ENCODE results near the gene RBM20. TPM values are rescaled to one million over a fixed set of nuclear protein-coding genes. Genes with fewer than 3 reads are reported as not detected.

The RBM20 gene
- total and polyA plus RNA-seq, 2 experiments from 2014 or later = 0.05 to 0.17 TPM

GRCh38 chr10:110873951-110874350, 229.8 kb downstream of the RBM20 start (continued):
- TF ChIP-seq, protein P1, sequence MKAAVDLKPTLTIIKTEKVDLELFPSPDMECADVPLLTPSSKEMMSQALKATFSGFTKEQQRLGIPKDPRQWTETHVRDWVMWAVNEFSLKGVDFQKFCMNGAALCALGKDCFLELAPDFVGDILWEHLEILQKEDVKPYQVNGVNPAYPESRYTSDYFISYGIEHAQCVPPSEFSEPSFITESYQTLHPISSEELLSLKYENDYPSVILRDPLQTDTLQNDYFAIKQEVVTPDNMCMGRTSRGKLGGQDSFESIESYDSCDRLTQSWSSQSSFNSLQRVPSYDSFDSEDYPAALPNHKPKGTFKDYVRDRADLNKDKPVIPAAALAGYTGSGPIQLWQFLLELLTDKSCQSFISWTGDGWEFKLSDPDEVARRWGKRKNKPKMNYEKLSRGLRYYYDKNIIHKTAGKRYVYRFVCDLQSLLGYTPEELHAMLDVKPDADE (IDR thresholded peaks at IDR 0.05) = no peak

DNA sequence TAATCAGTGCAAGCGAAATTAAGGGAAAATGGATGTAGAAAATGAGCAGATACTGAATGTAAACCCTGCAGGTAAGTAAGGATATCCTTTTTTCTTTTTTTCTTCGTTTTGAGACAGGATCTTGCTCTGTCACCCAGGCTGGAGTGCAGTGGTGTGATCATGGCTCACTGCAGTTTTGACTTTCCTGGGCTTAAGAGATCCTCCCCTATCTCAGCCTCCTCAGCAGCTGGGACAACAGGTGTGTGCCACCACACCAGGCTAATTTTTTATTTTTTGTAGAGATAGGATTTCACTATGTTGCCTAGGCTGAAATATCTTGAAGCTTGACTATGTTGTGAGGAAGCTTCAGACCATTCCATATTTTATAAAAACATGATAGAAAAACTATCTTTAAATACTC, 231.9 kb downstream of the RBM20 start:
- no peaks in the 10 kb centered on the region for H3K36me3 ChIP-seq (ENCODE audit: insufficient read depth)
- no peak overlapping the region for H3K27ac ChIP-seq (ENCODE audit: low read depth)
- no peaks in the 10 kb centered on the region for H4K20me1 ChIP-seq (replicated peaks; ENCODE audit: insufficient read depth)
- H3K9me3 Mint-ChIP-seq = no peaks in the 10 kb centered on the region
- H3K27ac Mint-ChIP-seq = no peak overlapping the region
- no peak overlapping the region for H3K4me3 ChIP-seq
- H3K4me2 ChIP-seq = no peak overlapping the region
- no peaks in the 10 kb centered on the region for H3K27me3 ChIP-seq (ENCODE audit: insufficient read depth)
- no peak overlapping the region for H3K4me3 Mint-ChIP-seq
- H3K79me2 ChIP-seq (replicated peaks; ENCODE audit: insufficient read depth) = peaks cover 13% of the 10 kb centered on the region
- no peak for DNase-seq (ENCODE audit: low spot score)
- H3K9me2 ChIP-seq (ENCODE audit: insufficient read depth) = no peaks in the 10 kb centered on the region
- H3K36me3 Mint-ChIP-seq (ENCODE audit: low read depth) = no peaks in the 10 kb centered on the region
- H3K27me3 Mint-ChIP-seq (ENCODE audit: insufficient read depth, low read depth, poor library complexity) = peaks cover 2% of the 10 kb centered on the region
- H3F3A ChIP-seq (replicated peaks; ENCODE audit: low read depth) = no peaks in the 10 kb centered on the region
- peaks cover 10% of the 10 kb centered on the region; the same call in 2 of the 3 replicates for H3K4me1 Mint-ChIP-seq
- peaks cover 15% of the 10 kb centered on the region for H3K4me1 ChIP-seq (ENCODE audit: insufficient read depth)
- no peak for ATAC-seq
- no peak overlapping the region for H2AFZ ChIP-seq
- TF ChIP-seq NANOG (IDR thresholded peaks at IDR 0.05; ENCODE audit: borderline replicate concordance) (no peak), STAT1 (IDR thresholded peaks at IDR 0.05; ENCODE audit: unreplicated experiment) (no peak), ZNF331 (CRISPR knock-in tag; IDR thresholded peaks at IDR 0.05; ENCODE audit: low read depth) (no peak), CREB1 (CRISPR knock-in tag; IDR thresholded peaks at IDR 0.05; ENCODE audit: low read depth) (no peak), EZH2phosphoT487 (IDR thresholded peaks at IDR 0.05; ENCODE audit: unreplicated experiment) (no peak), JUNB (IDR thresholded peaks at IDR 0.05; ENCODE audit: unreplicated experiment) (no peak), POLR2AphosphoS5 (IDR thresholded peaks at IDR 0.05; ENCODE audit: low read depth) (no peak), EZH2 (IDR thresholded peaks at IDR 0.05; ENCODE audit: low read depth, unreplicated experiment) (no peak), ZNF114 (CRISPR knock-in tag; IDR thresholded peaks at IDR 0.05) (no peak)
- TF ChIP-seq, protein P1 (IDR thresholded peaks at IDR 0.05) = no peak
- TF ChIP-seq, protein P2, sequence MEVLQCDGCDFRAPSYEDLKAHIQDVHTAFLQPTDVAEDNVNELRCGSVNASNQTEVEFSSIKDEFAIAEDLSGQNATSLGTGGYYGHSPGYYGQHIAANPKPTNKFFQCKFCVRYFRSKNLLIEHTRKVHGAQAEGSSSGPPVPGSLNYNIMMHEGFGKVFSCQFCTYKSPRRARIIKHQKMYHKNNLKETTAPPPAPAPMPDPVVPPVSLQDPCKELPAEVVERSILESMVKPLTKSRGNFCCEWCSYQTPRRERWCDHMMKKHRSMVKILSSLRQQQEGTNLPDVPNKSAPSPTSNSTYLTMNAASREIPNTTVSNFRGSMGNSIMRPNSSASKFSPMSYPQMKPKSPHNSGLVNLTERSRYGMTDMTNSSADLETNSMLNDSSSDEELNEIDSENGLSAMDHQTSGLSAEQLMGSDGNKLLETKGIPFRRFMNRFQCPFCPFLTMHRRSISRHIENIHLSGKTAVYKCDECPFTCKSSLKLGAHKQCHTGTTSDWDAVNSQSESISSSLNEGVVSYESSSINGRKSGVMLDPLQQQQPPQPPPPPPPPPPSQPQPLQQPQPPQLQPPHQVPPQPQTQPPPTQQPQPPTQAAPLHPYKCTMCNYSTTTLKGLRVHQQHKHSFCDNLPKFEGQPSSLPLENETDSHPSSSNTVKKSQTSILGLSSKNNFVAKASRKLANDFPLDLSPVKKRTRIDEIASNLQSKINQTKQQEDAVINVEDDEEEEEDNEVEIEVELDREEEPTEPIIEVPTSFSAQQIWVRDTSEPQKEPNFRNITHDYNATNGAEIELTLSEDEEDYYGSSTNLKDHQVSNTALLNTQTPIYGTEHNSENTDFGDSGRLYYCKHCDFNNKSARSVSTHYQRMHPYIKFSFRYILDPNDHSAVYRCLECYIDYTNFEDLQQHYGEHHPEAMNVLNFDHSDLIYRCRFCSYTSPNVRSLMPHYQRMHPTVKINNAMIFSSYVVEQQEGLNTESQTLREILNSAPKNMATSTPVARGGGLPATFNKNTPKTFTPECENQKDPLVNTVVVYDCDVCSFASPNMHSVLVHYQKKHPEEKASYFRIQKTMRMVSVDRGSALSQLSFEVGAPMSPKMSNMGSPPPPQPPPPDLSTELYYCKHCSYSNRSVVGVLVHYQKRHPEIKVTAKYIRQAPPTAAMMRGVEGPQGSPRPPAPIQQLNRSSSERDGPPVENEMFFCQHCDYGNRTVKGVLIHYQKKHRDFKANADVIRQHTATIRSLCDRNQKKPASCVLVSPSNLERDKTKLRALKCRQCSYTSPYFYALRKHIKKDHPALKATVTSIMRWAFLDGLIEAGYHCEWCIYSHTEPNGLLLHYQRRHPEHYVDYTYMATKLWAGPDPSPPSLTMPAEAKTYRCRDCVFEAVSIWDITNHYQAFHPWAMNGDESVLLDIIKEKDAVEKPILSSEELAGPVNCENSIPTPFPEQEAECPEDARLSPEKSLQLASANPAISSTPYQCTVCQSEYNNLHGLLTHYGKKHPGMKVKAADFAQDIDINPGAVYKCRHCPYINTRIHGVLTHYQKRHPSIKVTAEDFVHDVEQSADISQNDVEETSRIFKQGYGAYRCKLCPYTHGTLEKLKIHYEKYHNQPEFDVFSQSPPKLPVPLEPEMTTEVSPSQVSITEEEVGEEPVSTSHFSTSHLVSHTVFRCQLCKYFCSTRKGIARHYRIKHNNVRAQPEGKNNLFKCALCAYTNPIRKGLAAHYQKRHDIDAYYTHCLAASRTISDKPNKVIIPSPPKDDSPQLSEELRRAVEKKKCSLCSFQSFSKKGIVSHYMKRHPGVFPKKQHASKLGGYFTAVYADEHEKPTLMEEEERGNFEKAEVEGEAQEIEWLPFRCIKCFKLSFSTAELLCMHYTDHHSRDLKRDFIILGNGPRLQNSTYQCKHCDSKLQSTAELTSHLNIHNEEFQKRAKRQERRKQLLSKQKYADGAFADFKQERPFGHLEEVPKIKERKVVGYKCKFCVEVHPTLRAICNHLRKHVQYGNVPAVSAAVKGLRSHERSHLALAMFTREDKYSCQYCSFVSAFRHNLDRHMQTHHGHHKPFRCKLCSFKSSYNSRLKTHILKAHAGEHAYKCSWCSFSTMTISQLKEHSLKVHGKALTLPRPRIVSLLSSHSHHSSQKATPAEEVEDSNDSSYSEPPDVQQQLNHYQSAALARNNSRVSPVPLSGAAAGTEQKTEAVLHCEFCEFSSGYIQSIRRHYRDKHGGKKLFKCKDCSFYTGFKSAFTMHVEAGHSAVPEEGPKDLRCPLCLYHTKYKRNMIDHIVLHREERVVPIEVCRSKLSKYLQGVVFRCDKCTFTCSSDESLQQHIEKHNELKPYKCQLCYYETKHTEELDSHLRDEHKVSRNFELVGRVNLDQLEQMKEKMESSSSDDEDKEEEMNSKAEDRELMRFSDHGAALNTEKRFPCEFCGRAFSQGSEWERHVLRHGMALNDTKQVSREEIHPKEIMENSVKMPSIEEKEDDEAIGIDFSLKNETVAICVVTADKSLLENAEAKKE (CRISPR knock-in tag; IDR thresholded peaks at IDR 0.05) = no peak
- TF ChIP-seq, protein P3, sequence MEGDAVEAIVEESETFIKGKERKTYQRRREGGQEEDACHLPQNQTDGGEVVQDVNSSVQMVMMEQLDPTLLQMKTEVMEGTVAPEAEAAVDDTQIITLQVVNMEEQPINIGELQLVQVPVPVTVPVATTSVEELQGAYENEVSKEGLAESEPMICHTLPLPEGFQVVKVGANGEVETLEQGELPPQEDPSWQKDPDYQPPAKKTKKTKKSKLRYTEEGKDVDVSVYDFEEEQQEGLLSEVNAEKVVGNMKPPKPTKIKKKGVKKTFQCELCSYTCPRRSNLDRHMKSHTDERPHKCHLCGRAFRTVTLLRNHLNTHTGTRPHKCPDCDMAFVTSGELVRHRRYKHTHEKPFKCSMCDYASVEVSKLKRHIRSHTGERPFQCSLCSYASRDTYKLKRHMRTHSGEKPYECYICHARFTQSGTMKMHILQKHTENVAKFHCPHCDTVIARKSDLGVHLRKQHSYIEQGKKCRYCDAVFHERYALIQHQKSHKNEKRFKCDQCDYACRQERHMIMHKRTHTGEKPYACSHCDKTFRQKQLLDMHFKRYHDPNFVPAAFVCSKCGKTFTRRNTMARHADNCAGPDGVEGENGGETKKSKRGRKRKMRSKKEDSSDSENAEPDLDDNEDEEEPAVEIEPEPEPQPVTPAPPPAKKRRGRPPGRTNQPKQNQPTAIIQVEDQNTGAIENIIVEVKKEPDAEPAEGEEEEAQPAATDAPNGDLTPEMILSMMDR (conservative IDR thresholded peaks at IDR 0.05; ENCODE audit: low read depth in 2 of 2) = no peak

All from GM23338 (cell line).